HG03108 (cell line): ENCODE results near the gene C15orf39.
"Not testable (repeated sequence)": the region's sequence is repeated elsewhere in the genome, so short reads cannot be mapped to it uniquely, and the experiment has no call there.

Experiments
- ATAC-seq: cut with Tn5 transposase; IDR thresholded peaks from one replicate; pipeline ENCODE4 v1.9.1; 2021; ENCODE audit warnings: moderate library complexity; ENCODE audit not compliant: unreplicated experiment

Gene C15orf39

GRCh38 chr15:75209289-75209676 is 7.6 kb downstream of the C15orf39 start:
- no peak for ATAC-seq

- no peak for ATAC-seq
Measured at GRCh38 chr15:75210811-75211230, 9.1 kb downstream of the C15orf39 start.

GRCh38 chr15:75211436-75212199 is 9.9 kb downstream of the C15orf39 start:
- ATAC-seq = no peak

- no peak for ATAC-seq
Measured at GRCh38 chr15:75212200-75212858, 10.6 kb downstream of the C15orf39 start.

GRCh38 chr15:75213212-75213767 is 11.6 kb downstream of the C15orf39 start:
- no peak for ATAC-seq

- no peak for ATAC-seq
Measured at GRCh38 chr15:75213768-75214221, 12.1 kb downstream of the C15orf39 start.

GRCh38 chr15:75214293-75215096 is 12.8 kb downstream of the C15orf39 start:
- ATAC-seq = no peak

- no peak for ATAC-seq
Measured at GRCh38 chr15:75215107-75216004, 13.7 kb downstream of the C15orf39 start.

- no peak for ATAC-seq
Measured at GRCh38 chr15:75217012-75217411, 15.3 kb downstream of the C15orf39 start.

GRCh38 chr15:75217574-75217973 is 15.9 kb downstream of the C15orf39 start:
- not testable (repeated sequence) for ATAC-seq

GRCh38 chr15:75219507-75219929 is 17.8 kb downstream of the C15orf39 start:
- not testable (repeated sequence) for ATAC-seq

- no peak for ATAC-seq
Measured at GRCh38 chr15:75223688-75224087, 22.0 kb downstream of the C15orf39 start.

- ATAC-seq = no peak
Measured at GRCh38 chr15:75224281-75224680, 22.6 kb downstream of the C15orf39 start.

GRCh38 chr15:75225102-75225836 is 23.6 kb downstream of the C15orf39 start:
- not testable (repeated sequence) for ATAC-seq

- no peak for ATAC-seq
Measured at GRCh38 chr15:75225951-75226732, 24.5 kb downstream of the C15orf39 start.

GRCh38 chr15:75227112-75227511 is 25.4 kb downstream of the C15orf39 start:
- not testable (repeated sequence) for ATAC-seq

- no peak for ATAC-seq
Measured at GRCh38 chr15:75227663-75228280, 26.1 kb downstream of the C15orf39 start.

GRCh38 chr15:75228787-75229186 is 27.1 kb downstream of the C15orf39 start:
- no peak for ATAC-seq
